Effector memory CD8-positive, alpha-beta T cell (primary cell): Measurements from ENCODE around the gene AP4E1.
A peak's percentile ranks its signal among the peaks of the same experiment; 100 is the strongest.
"Not testable (repeated sequence)": the region's sequence is repeated elsewhere in the genome, so short reads cannot be mapped to it uniquely, and the experiment has no call there.

Experiments
- ATAC-seq: fragments of 150-1000 bp; cut with Tn5 transposase; replicated peaks from 2 replicates; pipeline ENCODE4 v1.10.0; 2021; ENCODE audit warnings: mild to moderate bottlenecking, moderate library complexity
- DNase-seq, 3 experiments: peaks; one replicate each; pipeline ENCODE4 v3.0.0; 2021
- H3K27ac Mint-ChIP-seq, 2 donors: one replicate each; pipeline ENCODE4 v1.8.0; 2022; ENCODE audit warnings: mild to moderate bottlenecking in 2 of 2, mixed read lengths in 2 of 2, moderate library complexity in 2 of 2
- H3K27me3 Mint-ChIP-seq, 2 donors: one replicate each; pipeline ENCODE4 v1.8.0; 2022; ENCODE audit warnings: mixed read lengths in 2 of 2
- H3K36me3 Mint-ChIP-seq: one replicate; pipeline ENCODE4 v1.8.0; 2022; ENCODE audit warnings: mild to moderate bottlenecking, moderate library complexity, mixed read lengths; ENCODE audit not compliant: insufficient read depth
- H3K4me1 Mint-ChIP-seq, 2 donors: one replicate each; pipeline ENCODE4 v1.8.0; 2022; ENCODE audit warnings: low read depth in 2 of 2, mixed read lengths in 2 of 2
- H3K4me3 Mint-ChIP-seq, 2 donors: one replicate each; pipeline ENCODE4 v1.8.0; 2022; ENCODE audit warnings: mild to moderate bottlenecking in 2 of 2, mixed read lengths in 2 of 2, moderate library complexity in 2 of 2
- H3K9me3 Mint-ChIP-seq, 2 donors: one replicate each; pipeline ENCODE4 v1.8.0; 2022; ENCODE audit warnings: mixed read lengths in 2 of 2

Gene AP4E1

DNA sequence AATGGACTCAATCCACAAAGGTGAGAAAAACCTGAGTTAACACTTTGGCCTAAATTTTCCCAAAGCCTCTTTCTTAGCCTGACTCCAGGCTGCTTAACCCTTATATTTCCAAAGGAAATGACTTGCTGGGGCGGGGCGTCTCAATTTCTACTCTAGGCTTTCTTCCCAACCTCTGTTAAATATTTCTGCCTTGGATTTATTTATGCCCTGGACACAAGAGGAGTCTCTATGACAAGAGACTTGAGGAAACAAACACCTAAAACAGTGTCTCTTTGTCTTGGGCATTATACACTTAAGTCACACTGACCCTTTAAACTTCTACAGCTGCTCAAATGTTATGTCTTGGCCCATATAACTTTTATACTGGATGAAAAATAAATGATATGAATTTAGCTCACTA lies 28.3 kb upstream of the AP4E1 start:
- peak overlapping the region; percentile 86 to 93 for H3K27ac Mint-ChIP-seq
- no peaks in the 10 kb centered on the region for H3K9me3 Mint-ChIP-seq
- H3K4me1 Mint-ChIP-seq: peaks cover 25 to 38% of the 10 kb centered on the region in 2 donors
- no peaks in the 10 kb centered on the region for H3K27me3 Mint-ChIP-seq
- ATAC-seq (no peak), DNase-seq (no peak)
- H3K4me3 Mint-ChIP-seq: peak overlapping the region; percentile 13 to 21
- H3K36me3 Mint-ChIP-seq: peaks cover 5% of the 10 kb centered on the region

DNA sequence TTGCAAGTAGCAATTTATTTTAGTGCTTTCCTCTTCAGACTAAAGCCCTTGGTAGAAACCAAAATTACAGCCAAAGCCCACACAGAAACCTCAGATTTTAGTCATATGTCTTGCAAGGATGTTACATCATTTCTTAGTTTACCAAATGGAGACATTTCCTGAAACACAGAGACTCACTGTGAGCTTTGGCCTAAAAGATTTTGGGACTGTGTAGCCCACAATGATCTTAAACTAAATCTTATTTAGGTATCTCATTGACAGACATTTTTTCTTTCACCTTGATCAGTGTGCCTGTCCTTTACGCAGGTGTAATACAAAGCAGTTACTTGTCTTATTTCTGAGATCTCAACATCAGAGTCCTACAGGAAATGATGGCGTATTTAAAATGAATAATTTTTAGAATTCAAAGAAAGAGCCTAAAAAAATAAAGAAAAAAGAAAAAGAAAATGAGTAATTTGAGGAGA lies 27.8 kb upstream of the AP4E1 start:
- H3K4me1 Mint-ChIP-seq: peaks cover 28 to 38% of the 10 kb centered on the region in 2 donors
- ATAC-seq (peak; percentile 54), DNase-seq (no peak)
- peak overlapping the region; percentile 13 to 21 for H3K4me3 Mint-ChIP-seq
- no peaks in the 10 kb centered on the region for H3K9me3 Mint-ChIP-seq
- H3K27ac Mint-ChIP-seq: peak overlapping the region; percentile 86 to 93
- H3K36me3 Mint-ChIP-seq: peaks cover 5% of the 10 kb centered on the region
- H3K27me3 Mint-ChIP-seq: no peaks in the 10 kb centered on the region

DNA sequence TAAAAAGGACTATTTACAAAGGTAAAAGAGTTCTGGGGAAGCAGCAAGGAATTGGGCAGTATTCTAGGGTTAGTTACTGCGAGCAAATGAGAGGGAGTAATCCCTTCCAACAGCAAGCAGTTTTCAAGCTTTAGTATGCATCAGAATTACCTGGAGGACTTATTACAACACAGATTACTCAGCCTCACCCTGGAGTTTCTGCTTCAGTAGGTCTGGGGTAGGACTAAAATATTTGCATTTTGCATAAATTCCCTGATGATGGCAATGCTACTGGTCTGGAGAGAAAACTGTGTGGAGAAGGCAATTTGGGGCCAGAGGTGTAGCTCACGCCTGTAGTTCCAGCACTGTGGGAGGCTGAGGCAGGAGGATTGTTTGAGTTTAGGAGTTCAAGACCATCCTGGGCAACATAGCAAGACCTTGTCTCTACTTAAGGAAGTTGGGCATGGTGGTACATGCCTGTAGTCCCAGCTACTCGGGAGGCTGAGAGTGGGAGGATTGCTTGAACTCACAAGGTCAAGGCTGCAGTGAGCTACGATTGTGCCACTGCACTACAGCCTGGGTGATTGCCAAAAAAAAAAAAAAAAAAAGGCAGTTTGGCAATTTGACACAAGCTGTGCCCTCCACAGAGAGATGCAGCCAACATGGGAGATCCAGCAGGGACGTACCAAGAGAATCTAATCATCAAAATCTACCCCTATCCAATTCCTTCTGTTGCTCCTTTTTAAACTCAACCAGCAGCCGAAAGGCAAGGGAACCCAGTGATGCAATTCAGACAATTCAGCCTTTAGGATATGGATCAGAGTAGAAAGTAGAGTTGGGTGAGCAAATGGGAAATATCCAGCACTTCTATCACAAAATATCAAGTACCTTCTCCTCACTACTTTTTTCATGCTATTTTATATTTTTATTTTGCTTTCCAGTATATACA lies 27.1 kb upstream of the AP4E1 start:
- H3K4me1 Mint-ChIP-seq: peaks cover 33 to 42% of the 10 kb centered on the region in 2 donors
- peaks cover 11% of the 10 kb centered on the region for H3K36me3 Mint-ChIP-seq
- H3K27me3 Mint-ChIP-seq: no peaks in the 10 kb centered on the region
- no peak overlapping the region for H3K4me3 Mint-ChIP-seq
- DNase-seq: no peak
- ATAC-seq: no peak
- H3K27ac Mint-ChIP-seq: peak overlapping the region; percentile 86 to 93
- no peaks in the 10 kb centered on the region for H3K9me3 Mint-ChIP-seq

DNA sequence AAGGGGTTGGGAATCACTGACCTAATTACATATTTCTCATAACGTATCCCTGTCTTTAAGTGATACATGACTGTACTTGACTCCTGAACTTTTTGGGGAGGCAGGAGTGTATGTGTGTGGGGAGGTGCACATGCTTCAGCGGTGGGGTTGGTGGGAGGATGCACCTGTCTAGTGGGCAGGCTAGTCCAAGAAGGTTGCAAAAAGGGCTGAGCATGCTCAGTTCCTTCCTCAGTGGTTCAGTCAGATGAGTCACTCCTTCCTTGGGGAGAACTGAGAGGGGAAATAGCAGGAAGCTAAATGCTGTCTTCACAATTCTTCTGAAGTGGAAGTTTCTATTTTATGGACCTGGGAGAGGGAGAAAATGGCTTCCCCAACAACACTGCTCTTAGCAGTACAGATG lies 24.6 kb upstream of the AP4E1 start:
- H3K4me3 Mint-ChIP-seq: no peak overlapping the region
- no peaks in the 10 kb centered on the region for H3K27me3 Mint-ChIP-seq
- H3K4me1 Mint-ChIP-seq: peaks cover 23 to 28% of the 10 kb centered on the region in 2 donors
- DNase-seq (no peak), ATAC-seq (no peak)
- H3K36me3 Mint-ChIP-seq: peaks cover 11% of the 10 kb centered on the region
- no peaks in the 10 kb centered on the region for H3K9me3 Mint-ChIP-seq
- H3K27ac Mint-ChIP-seq: no peak overlapping the region

DNA sequence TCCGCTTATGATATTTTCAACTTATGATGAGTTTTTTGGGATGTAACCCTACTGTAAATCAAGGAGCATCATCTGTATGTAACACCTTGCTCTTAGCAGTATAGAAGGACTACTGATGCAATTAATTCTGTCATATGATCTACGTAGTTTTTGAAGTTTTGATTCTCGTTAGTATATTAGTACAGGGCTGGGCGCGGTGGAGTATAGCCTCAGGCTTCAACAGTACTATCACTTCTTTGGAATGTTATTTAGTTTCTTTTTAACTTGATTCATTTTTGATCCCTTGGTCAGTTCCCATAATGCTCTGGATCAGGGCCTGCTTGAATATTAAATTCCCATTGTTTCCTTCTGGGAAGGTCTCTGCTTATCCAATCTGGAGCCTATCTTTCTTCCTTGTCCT lies 23.9 kb upstream of the AP4E1 start:
- H3K4me1 Mint-ChIP-seq: peaks cover 18 to 23% of the 10 kb centered on the region in 2 donors
- H3K9me3 Mint-ChIP-seq: no peaks in the 10 kb centered on the region
- peaks cover 11% of the 10 kb centered on the region for H3K36me3 Mint-ChIP-seq
- H3K27ac Mint-ChIP-seq: no peak overlapping the region
- DNase-seq: no peak
- H3K27me3 Mint-ChIP-seq: no peaks in the 10 kb centered on the region
- ATAC-seq: no peak
- H3K4me3 Mint-ChIP-seq: no peak overlapping the region

DNA sequence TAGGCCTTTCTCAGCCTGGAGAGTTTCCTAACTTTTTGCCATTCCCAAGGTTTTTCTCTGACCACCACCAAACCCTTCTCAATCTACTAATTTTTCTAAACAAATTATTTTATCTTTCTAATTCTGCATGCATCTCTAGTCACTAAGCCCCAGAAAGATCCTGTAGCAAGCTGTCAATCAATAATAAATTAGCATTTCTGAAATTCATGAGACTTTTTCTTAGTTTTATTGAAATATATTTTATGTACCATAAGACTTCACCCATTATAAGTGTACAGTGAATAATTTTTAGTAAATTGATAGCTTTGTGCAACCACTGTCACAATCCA lies 22.4 kb upstream of the AP4E1 start:
- no peak for ATAC-seq
- no peak for DNase-seq
- peaks cover 14 to 18% of the 10 kb centered on the region in 2 donors for H3K4me1 Mint-ChIP-seq
- H3K27ac Mint-ChIP-seq: peak overlapping the region; percentile 76 to 91
- peak overlapping the region; percentile 64 to 77 for H3K4me3 Mint-ChIP-seq
- peaks cover 6% of the 10 kb centered on the region for H3K36me3 Mint-ChIP-seq
- H3K9me3 Mint-ChIP-seq: no peaks in the 10 kb centered on the region
- H3K27me3 Mint-ChIP-seq: no peaks in the 10 kb centered on the region

DNA sequence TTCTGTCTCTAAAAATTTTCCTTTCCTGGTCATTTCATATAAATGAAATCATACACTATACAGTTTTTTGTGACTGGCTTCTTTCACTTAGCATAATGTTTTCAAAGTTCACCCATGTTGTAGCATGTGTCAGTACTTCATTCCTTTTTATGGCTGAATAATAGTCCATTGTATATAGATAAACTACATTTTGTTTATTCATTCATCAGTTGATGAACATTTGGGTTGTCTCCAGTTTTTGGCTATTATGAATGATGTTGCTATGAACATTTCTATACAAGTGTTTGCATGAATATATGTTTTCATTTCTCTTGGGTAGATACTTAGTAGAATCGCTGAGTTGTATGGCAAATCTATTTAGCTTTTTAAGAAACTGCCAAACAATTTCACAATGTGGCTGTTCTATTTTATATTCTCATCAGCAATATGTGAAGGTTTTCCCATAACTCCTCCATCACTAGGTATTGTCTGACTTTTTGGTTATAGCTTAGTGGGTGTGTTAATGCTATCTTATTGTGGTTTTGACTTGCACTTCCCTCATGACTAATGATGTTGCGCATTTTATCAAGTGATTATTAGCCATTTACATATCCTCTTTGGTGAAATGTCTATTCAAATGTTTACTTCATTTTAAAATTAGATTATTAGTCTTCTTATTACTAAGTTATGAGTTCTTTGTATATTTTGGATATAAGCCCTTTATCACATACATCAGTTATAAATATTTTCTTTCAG lies 21.7 kb upstream of the AP4E1 start:
- no peak overlapping the region for H3K4me3 Mint-ChIP-seq

DNA sequence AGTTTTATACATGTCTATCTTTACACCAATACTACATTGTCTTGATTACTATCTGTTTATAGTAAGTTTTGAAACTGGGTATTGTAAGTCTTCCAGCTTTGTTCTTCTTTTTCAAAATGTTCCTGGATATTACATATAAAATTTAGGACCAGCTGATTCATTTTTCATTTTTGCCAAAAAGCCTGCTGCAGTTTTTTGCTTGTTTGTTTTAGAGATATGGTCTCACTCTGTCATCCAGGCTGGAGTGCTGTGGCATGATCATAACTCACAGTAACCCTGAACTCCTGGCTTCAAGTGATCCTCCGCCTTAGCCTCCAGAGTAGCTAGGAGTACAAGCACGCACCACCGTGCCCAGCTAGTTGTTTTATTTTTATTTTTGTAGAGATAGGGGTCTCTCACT lies 20.4 kb upstream of the AP4E1 start:
- Mint-ChIP-seq H3K27me3 (no peaks in the 10 kb centered on the region), H3K4me1 (peaks cover 11 to 18% of the 10 kb centered on the region in 2 donors), H3K27ac (no peak overlapping the region), H3K9me3 (no peaks in the 10 kb centered on the region), H3K36me3 (peaks cover 6% of the 10 kb centered on the region), H3K4me3 (no peak overlapping the region)
- DNase-seq: no peak
- no peak for ATAC-seq

More for the DNA sequence above, 21.7 kb upstream of the AP4E1 start:
- H3K4me1 Mint-ChIP-seq: peaks cover 11 to 18% of the 10 kb centered on the region in 2 donors
- no peak for ATAC-seq
- no peak for DNase-seq
- no peaks in the 10 kb centered on the region for H3K27me3 Mint-ChIP-seq
- H3K9me3 Mint-ChIP-seq: no peaks in the 10 kb centered on the region
- no peak overlapping the region for H3K27ac Mint-ChIP-seq
- H3K36me3 Mint-ChIP-seq: peaks cover 6% of the 10 kb centered on the region

DNA sequence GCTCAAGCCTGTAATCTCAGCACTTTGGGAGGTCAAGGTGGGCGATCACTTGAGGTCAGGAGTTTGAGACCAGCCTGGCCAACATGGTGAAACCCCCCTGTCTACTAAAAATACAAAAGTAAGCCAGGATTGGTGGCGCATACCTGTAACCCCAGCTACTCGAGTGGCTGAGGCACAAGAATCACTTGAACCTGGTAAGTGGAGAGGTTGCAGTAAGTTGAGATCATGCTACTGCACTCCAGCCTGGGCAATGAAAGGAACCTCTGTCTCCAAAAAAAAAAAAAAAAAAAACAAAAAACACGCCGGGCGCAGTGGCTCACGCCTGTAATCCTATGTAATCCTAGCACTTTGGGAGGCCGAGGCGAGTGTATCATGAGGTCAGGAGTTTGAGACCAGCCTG lies 18.9 kb upstream of the AP4E1 start:
- no peak overlapping the region for H3K27ac Mint-ChIP-seq
- ATAC-seq (no peak), DNase-seq (no peak)
- no peak overlapping the region for H3K4me3 Mint-ChIP-seq
- H3K36me3 Mint-ChIP-seq: peaks cover 6% of the 10 kb centered on the region
- peaks cover 6 to 10% of the 10 kb centered on the region in 2 donors for H3K4me1 Mint-ChIP-seq
- no peaks in the 10 kb centered on the region for H3K27me3 Mint-ChIP-seq
- no peaks in the 10 kb centered on the region for H3K9me3 Mint-ChIP-seq

DNA sequence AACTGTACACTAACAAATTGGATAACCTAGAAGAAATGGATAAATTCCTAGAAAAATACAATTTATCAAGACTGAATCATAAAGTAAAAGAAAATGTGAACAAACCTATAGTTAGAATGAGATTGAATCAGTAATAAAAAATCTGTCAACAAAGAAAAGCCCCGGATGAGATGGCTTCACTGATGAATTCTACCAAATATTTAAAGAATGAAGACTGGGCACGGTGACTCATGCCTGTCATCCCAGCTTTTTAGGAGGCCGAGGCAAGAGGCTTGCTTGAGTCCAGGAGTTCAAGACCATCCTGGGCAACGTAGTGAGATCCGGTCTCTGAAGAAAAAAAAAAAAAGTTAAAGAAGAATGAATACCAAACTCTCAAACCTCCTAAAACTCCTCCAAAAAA lies 17.7 kb upstream of the AP4E1 start:
- no peak overlapping the region for H3K27ac Mint-ChIP-seq
- no peak overlapping the region for H3K4me3 Mint-ChIP-seq
- DNase-seq (no peak), ATAC-seq (no peak)
- H3K36me3 Mint-ChIP-seq: peaks cover 5% of the 10 kb centered on the region
- H3K4me1 Mint-ChIP-seq: peaks cover 3 to 4% of the 10 kb centered on the region in 2 donors
- H3K9me3 Mint-ChIP-seq: no peaks in the 10 kb centered on the region
- no peaks in the 10 kb centered on the region for H3K27me3 Mint-ChIP-seq

DNA sequence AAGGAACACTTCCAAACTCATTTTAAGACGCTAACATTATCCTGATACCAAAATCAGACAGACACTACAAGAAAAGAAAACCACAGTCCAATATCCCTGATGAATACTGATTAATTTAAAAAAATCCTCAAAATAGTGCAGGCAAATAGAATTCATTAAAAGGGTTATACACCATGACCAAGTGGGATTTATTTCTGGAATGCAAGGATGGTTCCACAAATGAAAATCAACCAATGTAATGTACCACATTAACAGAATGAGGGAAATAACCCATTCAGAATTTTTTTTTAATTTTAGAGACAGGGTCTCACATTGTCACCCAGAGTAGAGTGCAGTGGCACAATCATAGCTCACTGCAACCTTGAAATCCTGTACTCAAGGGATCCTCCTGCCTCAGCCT lies 17.3 kb upstream of the AP4E1 start:
- H3K27ac Mint-ChIP-seq: no peak overlapping the region
- peaks cover under 1% of the 10 kb centered on the region for H3K36me3 Mint-ChIP-seq
- H3K4me3 Mint-ChIP-seq: no peak overlapping the region
- H3K9me3 Mint-ChIP-seq: no peaks in the 10 kb centered on the region
- no peaks in the 10 kb centered on the region for H3K27me3 Mint-ChIP-seq
- ATAC-seq: no peak
- no peak for DNase-seq
- H3K4me1 Mint-ChIP-seq: no peaks in the 10 kb centered on the region

DNA sequence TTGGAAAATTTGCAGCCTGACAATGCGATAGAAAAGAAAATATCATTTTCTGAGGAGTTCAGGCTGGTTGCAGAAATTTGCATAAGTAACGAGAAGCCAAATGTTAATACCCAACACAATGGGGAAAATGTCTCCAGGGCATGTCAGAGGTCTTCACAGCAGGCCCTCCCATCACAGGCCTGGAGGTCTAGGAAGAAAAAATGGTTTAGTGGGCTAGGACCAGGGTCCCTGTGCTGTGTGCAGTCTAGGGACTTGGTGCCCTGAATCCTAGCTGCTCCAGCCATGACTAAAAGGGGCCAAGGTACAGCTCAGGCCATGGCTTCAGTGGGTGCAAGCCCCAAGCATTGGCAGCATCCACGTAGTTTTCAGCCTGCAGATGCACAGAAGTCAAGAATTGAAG lies 14.5 kb upstream of the AP4E1 start:
- Mint-ChIP-seq H3K27me3 (no peaks in the 10 kb centered on the region), H3K4me3 (no peak overlapping the region), H3K27ac (no peak overlapping the region), H3K4me1 (no peaks in the 10 kb centered on the region), H3K36me3 (no peaks in the 10 kb centered on the region), H3K9me3 (no peaks in the 10 kb centered on the region)
- ATAC-seq (no peak), DNase-seq (no peak)

DNA sequence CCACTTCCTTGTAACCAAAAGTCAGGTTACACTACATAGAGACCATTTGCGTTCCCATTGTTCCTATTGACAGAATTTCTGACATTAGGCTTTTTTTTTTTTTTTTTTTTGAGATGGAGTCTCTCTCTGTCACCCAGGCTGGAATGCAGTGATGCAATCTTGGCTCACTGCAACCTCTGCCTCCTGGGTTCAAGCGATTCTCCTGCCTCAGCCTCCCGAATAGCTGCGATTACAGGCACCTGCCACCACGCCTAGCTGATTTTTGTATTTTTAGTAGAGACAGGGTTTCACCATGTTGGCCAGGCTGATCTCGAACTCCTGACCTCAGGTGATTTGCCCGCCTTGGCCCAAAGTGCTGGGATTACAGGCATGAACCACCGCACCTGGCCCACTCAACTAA lies 7.1 kb upstream of the AP4E1 start:
- not testable (repeated sequence) for H3K27me3 Mint-ChIP-seq, DNase-seq, H3K4me3 Mint-ChIP-seq, H3K36me3 Mint-ChIP-seq, H3K4me1 Mint-ChIP-seq, H3K9me3 Mint-ChIP-seq, ATAC-seq, H3K27ac Mint-ChIP-seq

DNA sequence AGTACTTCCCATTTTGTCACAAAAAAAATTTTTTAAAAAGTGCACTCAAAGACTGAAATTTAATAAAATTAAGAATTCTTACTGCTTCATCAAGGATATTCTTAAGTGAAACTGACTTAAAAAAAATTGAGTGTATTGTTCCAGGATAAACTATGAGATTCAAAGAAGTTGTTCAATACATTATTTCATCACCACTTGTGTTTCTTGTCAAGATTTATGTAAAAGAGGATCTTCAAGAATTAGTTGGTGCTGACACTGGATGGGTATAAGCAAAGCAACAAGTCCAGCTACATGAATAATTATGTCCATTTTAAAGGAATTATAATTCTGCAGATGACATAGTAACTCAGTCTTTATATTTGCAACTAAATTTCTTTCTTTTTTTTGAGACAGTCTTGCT lies 4.3 kb upstream of the AP4E1 start:
- no peak overlapping the region for H3K27ac Mint-ChIP-seq
- DNase-seq: no peak
- peaks cover 7 to 15% of the 10 kb centered on the region in 2 donors for H3K4me1 Mint-ChIP-seq
- H3K27me3 Mint-ChIP-seq: no peaks in the 10 kb centered on the region
- H3K36me3 Mint-ChIP-seq: peaks cover 30% of the 10 kb centered on the region
- no peak overlapping the region for H3K4me3 Mint-ChIP-seq
- no peaks in the 10 kb centered on the region for H3K9me3 Mint-ChIP-seq
- ATAC-seq: no peak
